Measurements from ENCODE around the gene PARD3B.

- no peak for TF ChIP-seq CTCF (IDR thresholded peaks at IDR 0.05)
- TF ChIP-seq POLR2AphosphoS5 (IDR thresholded peaks at IDR 0.05), result no peak
Measured at GRCh38 chr2:204727368-204727767, 182.1 kb downstream of the PARD3B start.

Measured in prostate gland (tissue), 2 donors.